ENCODE data around the gene ATP1A2. TPM values are rescaled to one million over a fixed set of nuclear protein-coding genes. Genes with fewer than 3 reads are reported as not detected.

Gene ATP1A2
- total and polyA plus RNA-seq, 7 donors: 52.5 to 1,040 (median 523) TPM

DNA sequence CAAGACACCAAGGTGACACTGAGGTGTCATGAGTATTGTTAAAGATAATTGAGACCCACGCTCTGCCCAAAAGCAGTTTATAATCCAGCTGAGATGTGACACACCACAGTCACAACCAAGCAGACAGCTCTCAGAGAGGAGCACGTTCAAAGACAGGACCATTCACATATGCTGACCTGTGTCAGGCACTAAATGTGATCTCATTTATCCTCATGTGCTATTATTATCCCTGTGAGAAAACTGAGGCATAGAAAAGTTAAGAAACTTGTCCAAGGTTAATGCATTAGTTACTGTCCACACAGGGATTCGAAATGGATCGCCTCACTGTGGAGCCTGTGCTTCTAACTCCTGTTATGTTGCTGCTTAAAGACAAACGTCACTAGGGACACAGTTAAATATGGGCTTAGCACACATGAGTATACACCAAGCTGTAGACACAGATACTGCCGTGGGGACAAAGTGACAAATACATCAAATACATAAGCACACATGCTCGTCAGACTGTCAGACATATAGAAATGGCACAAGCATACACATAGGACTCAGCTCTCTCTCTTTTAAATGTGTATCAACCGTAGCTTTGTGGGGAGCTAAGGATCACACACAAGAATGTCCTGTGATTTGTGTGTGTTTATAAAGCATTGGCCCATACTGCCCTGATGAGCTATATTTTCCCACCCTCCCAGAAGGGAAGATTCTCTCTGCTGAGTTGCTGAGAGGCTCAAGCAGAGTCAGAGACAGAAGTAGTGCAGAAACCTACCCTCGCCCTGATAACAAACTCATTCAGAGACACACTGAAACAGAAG lies 13.6 kb upstream of the ATP1A2 start:
- peak overlapping the region; percentile 93 for H3K27ac ChIP-seq
- WGBS, 3 donors: 29 to 43% (median 37%) methylated on average over 9 of the region's 9 CpGs
- TF ChIP-seq, protein P1, sequence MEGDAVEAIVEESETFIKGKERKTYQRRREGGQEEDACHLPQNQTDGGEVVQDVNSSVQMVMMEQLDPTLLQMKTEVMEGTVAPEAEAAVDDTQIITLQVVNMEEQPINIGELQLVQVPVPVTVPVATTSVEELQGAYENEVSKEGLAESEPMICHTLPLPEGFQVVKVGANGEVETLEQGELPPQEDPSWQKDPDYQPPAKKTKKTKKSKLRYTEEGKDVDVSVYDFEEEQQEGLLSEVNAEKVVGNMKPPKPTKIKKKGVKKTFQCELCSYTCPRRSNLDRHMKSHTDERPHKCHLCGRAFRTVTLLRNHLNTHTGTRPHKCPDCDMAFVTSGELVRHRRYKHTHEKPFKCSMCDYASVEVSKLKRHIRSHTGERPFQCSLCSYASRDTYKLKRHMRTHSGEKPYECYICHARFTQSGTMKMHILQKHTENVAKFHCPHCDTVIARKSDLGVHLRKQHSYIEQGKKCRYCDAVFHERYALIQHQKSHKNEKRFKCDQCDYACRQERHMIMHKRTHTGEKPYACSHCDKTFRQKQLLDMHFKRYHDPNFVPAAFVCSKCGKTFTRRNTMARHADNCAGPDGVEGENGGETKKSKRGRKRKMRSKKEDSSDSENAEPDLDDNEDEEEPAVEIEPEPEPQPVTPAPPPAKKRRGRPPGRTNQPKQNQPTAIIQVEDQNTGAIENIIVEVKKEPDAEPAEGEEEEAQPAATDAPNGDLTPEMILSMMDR (IDR thresholded peaks at IDR 0.05): no peak
- intact Hi-C loops (cut with DNase I): loop anchor here (2.0 to 5.0 kb wide), 4 partner anchors 55 to 189 kb away; no protein-coding TSS in a partner anchor
- no peaks in the 10 kb centered on the region for H3K9me3 ChIP-seq
- H3K4me1 ChIP-seq: peaks cover 29% of the 10 kb centered on the region
- DNase-seq (no peak), ATAC-seq (peak; percentile 12 to 61 (median 44))
- no peaks in the 10 kb centered on the region for H3K27me3 ChIP-seq (ENCODE audit: insufficient read depth in 3 of 3, low read length in 2 of 3)
- H3K36me3 ChIP-seq (ENCODE audit: insufficient read depth in 1 of 2, low read depth in 1 of 2): no peaks in the 10 kb centered on the region
- no peak overlapping the region for H3K4me3 ChIP-seq

DNA sequence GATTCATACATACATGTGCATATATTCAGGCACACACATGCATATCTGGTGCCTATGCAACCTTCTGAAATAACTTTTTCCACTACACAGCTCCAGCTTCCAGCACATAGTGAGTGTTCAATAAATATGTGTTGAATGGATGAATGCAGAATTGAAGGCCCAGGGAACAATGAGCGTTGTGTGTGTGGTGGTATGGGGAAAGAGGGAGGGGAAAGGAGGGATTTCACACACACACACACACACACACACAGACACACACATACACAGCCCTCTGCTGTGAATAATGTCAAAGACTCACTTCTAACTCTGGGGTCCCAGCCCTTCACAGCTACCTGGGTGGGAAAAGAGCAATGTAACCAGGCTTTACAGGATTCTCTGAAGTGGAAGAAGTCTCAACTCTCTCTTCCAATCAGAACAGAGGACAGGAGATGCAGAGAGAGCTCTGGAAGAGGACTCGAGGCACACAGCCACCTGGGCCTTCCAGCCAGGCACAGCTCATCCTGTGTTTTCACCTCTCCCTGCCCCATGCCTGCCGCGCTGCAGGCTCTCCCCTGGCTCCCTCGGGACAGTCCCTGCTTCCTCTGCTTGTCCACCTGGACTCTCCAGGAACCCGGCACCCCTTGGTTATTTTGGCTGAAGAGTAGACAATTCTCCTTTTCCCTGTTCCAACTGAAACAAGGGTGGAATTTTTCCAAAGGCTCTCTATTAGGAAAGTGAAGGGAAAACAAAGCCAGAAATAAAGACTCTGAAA lies 11.7 kb upstream of the ATP1A2 start:
- H3K4me3 ChIP-seq: no peak overlapping the region
- intact Hi-C loops (cut with DNase I): loop anchor here in 1 of 2 donors (5.0 kb wide), 2 partner anchors 53 to 143 kb away; no protein-coding TSS in a partner anchor
- no peak for ATAC-seq
- DNase-seq: no peak
- H3K27ac ChIP-seq: peak overlapping the region; percentile 14
- TF ChIP-seq, protein P1 (IDR thresholded peaks at IDR 0.05): no peak
- no peaks in the 10 kb centered on the region for H3K9me3 ChIP-seq
- H3K27me3 ChIP-seq (ENCODE audit: insufficient read depth in 3 of 3, low read length in 2 of 3): no peaks in the 10 kb centered on the region
- peaks cover 18% of the 10 kb centered on the region for H3K4me1 ChIP-seq
- 39 to 52% (median 43%) methylated on average over 6 of the region's 6 CpGs for WGBS, 3 donors
- H3K36me3 ChIP-seq (ENCODE audit: insufficient read depth in 1 of 2, low read depth in 1 of 2): no peaks in the 10 kb centered on the region

DNA sequence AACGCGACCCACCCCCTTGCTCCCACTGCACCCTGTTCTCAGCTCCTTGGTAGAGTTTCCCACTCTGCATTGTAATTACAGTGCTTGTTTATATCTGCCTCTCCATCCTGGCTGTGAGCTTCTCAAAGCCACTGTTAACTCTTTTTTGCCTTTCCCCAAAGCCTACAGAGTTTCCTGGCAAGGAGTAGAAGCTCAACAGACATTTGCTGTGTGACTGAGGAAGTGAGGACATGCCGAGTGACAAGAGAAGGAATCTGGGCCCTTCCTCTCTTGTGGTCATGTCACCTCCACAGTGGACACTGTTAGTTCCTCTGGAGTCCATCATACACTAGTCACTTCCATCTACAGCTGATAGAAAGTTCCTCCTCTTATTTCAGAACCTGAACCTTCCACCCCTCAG lies 11.1 kb upstream of the ATP1A2 start:
- DNase-seq (no peak), ATAC-seq (no peak)
- Histone ChIP-seq H3K27ac (peak overlapping the region; percentile 14), H3K4me1 (peaks cover 13% of the 10 kb centered on the region), H3K9me3 (no peaks in the 10 kb centered on the region), H3K27me3 (ENCODE audit: insufficient read depth in 3 of 3, low read length in 2 of 3) (no peaks in the 10 kb centered on the region), H3K36me3 (ENCODE audit: insufficient read depth in 1 of 2, low read depth in 1 of 2) (no peaks in the 10 kb centered on the region), H3K4me3 (no peak overlapping the region)
- TF ChIP-seq, protein P1 (IDR thresholded peaks at IDR 0.05): no peak
- 57 to 62% (median 58%) methylated on average over 3 of the region's 3 CpGs for WGBS, 3 donors
- intact Hi-C loops (cut with DNase I): loop anchor here in 1 of 2 donors (5.0 kb wide), 2 partner anchors 53 to 143 kb away; no protein-coding TSS in a partner anchor

DNA sequence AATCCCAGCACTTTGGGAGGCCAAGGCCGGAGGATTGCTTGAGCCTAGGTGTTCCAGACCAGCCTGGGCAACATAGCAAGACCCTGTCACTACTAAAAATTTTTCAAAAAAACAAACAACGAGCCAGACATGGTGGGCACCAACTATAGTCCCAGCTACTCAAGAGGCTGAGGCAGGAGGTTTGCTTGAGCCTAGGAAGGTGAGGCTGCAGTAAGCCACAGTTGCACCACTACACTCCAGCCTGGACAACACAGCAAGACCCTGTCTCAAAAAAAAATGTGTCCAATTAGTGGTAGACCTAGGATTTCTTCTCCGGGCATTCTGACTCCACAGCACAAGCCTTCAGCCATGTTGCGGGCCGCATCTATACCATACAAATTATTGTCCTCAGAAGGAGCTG lies 10.4 kb upstream of the ATP1A2 start:
- Histone ChIP-seq H3K36me3 (ENCODE audit: insufficient read depth in 1 of 2, low read depth in 1 of 2) (no peaks in the 10 kb centered on the region), H3K4me3 (no peak overlapping the region), H3K27me3 (ENCODE audit: insufficient read depth in 3 of 3, low read length in 2 of 3) (no peaks in the 10 kb centered on the region), H3K27ac (no peak overlapping the region), H3K4me1 (peaks cover 18% of the 10 kb centered on the region), H3K9me3 (no peaks in the 10 kb centered on the region)
- intact Hi-C loops (cut with DNase I): no loop called here
- no peak for ATAC-seq
- 94 to 97% (median 95%) methylated on average over 5 of the region's 5 CpGs for WGBS, 3 donors
- TF ChIP-seq, protein P1 (IDR thresholded peaks at IDR 0.05): no peak
- DNase-seq: peak in 1 of 2 donors; percentile 3

Data from psoas muscle (tissue), 8 donors.